ENCODE measurements around the gene LMOD1.

GRCh38 chr1:201885531-201886075 is 60.7 kb downstream of the LMOD1 start:
- no peak for TF ChIP-seq NFIC (IDR thresholded peaks at IDR 0.05; ENCODE audit: borderline replicate concordance)
- TF ChIP-seq YY1 (IDR thresholded peaks at IDR 0.05; ENCODE audit: low read depth), result no peak
- no peak for TF ChIP-seq REST (IDR thresholded peaks at IDR 0.05; ENCODE audit: low read depth, low read length)
- no peak for TF ChIP-seq FOXM1 (IDR thresholded peaks at IDR 0.05; ENCODE audit: low read depth)
- TF ChIP-seq POLR2AphosphoS5 (IDR thresholded peaks at IDR 0.05; ENCODE audit: low read depth, low read length), result no peak
- TF ChIP-seq CTCF (IDR thresholded peaks at IDR 0.05), result no peak
- TF ChIP-seq ELF1 (IDR thresholded peaks at IDR 0.05), result no peak
- TF ChIP-seq MAX (IDR thresholded peaks at IDR 0.05; ENCODE audit: low read depth), result no peak
- TF ChIP-seq GABPA (IDR thresholded peaks at IDR 0.05; ENCODE audit: low read depth), result no peak
- no peak for TF ChIP-seq ZBTB33 (IDR thresholded peaks at IDR 0.05; ENCODE audit: borderline replicate concordance, low read depth)
- TF ChIP-seq SMC3 (IDR thresholded peaks at IDR 0.05; ENCODE audit: low read depth, low read length), result no peak
